Measurements from ENCODE around the gene TPK1.

Gene TPK1

GRCh38 chr7:144474800-144475615 is 360.8 kb downstream of the TPK1 start:
- Histone ChIP-seq H3K27me3 (ENCODE audit: control insufficient read depth in 1 of 2, insufficient read depth in 1 of 2, low read length in 2 of 2) (no peaks in the 10 kb centered on the region), H2AK5ac (ENCODE audit: low read length, severe bottlenecking) (no peak overlapping the region), H2BK12ac (ENCODE audit: low read length in 2 of 2) (no peak overlapping the region), H4K91ac (ENCODE audit: low read length) (no peak overlapping the region), H3K9ac (ENCODE audit: low read length) (no peak overlapping the region), H2BK5ac (ENCODE audit: low read depth, low read length, poor library complexity, severe bottlenecking) (no peak overlapping the region), H2BK15ac (ENCODE audit: low read depth, poor library complexity, severe bottlenecking) (no peak overlapping the region), H3K23ac (ENCODE audit: low read length in 2 of 2) (no peak overlapping the region), H2AFZ (ENCODE audit: low read depth, low read length) (no peak overlapping the region), H3K36me3 (ENCODE audit: control insufficient read depth in 1 of 2, insufficient read depth in 2 of 2, low read depth in 1 of 2, low read length in 2 of 2) (no peaks in the 10 kb centered on the region), H3K9me3 (ENCODE audit: control insufficient read depth, low read length) (no peaks in the 10 kb centered on the region), H3K4me3 (ENCODE audit: insufficient read depth in 1 of 2, low read depth in 1 of 2, low read length in 2 of 2) (no peak overlapping the region), H3K18ac (ENCODE audit: low read depth in 1 of 2, low read length in 2 of 2) (no peak overlapping the region), H3K4me1 (ENCODE audit: control insufficient read depth, insufficient read depth, low read depth, low read length) (peaks cover 1% of the 10 kb centered on the region), H2BK120ac (ENCODE audit: low read depth, low read length) (no peak overlapping the region), H3K4ac (ENCODE audit: low read depth in 1 of 2, low read length in 2 of 2) (no peak overlapping the region), H3K14ac (ENCODE audit: low read length in 2 of 2) (no peak overlapping the region), H3K27ac (ENCODE audit: low read length, poor library complexity, severe bottlenecking) (no peak overlapping the region), H4K8ac (ENCODE audit: low read length) (no peak overlapping the region), H3K4me2 (ENCODE audit: low read length, poor library complexity, severe bottlenecking) (no peak overlapping the region), H3K79me1 (replicated peaks; ENCODE audit: low read length, poor library complexity, severe bottlenecking) (no peaks in the 10 kb centered on the region)
- DNase-seq = no peak
- WGBS = no CpG with 5 or more reads among the region's 2 CpGs

GRCh38 chr7:144474363-144474762 is 361.5 kb downstream of the TPK1 start:
- H3K4me2 ChIP-seq (ENCODE audit: low read length, poor library complexity, severe bottlenecking) = no peak overlapping the region
- H2BK5ac ChIP-seq (ENCODE audit: low read depth, low read length, poor library complexity, severe bottlenecking) = no peak overlapping the region
- no peak overlapping the region for H2AFZ ChIP-seq (ENCODE audit: low read depth, low read length)
- no peak overlapping the region for H3K27ac ChIP-seq (ENCODE audit: low read length, poor library complexity, severe bottlenecking)
- no peak overlapping the region for H2BK120ac ChIP-seq (ENCODE audit: low read depth, low read length)
- no peaks in the 10 kb centered on the region for H3K79me1 ChIP-seq (replicated peaks; ENCODE audit: low read length, poor library complexity, severe bottlenecking)
- no peak overlapping the region for H2AK5ac ChIP-seq (ENCODE audit: low read length, severe bottlenecking)
- no peak overlapping the region for H2BK12ac ChIP-seq (ENCODE audit: low read length in 2 of 2)
- H3K23ac ChIP-seq (ENCODE audit: low read length in 2 of 2) = no peak overlapping the region
- peaks cover 1% of the 10 kb centered on the region for H3K4me1 ChIP-seq (ENCODE audit: control insufficient read depth, insufficient read depth, low read depth, low read length)
- H3K36me3 ChIP-seq (ENCODE audit: control insufficient read depth in 1 of 2, insufficient read depth in 2 of 2, low read depth in 1 of 2, low read length in 2 of 2) = no peaks in the 10 kb centered on the region
- no CpG with 5 or more reads among the region's 1 CpG for WGBS
- H4K91ac ChIP-seq (ENCODE audit: low read length) = no peak overlapping the region
- no peak overlapping the region for H3K4me3 ChIP-seq (ENCODE audit: insufficient read depth in 1 of 2, low read depth in 1 of 2, low read length in 2 of 2)
- H3K14ac ChIP-seq (ENCODE audit: low read length in 2 of 2) = no peak overlapping the region
- H3K9ac ChIP-seq (ENCODE audit: low read length) = no peak overlapping the region
- H2BK15ac ChIP-seq (ENCODE audit: low read depth, poor library complexity, severe bottlenecking) = no peak overlapping the region
- H4K8ac ChIP-seq (ENCODE audit: low read length) = no peak overlapping the region
- no peaks in the 10 kb centered on the region for H3K27me3 ChIP-seq (ENCODE audit: control insufficient read depth in 1 of 2, insufficient read depth in 1 of 2, low read length in 2 of 2)
- H3K18ac ChIP-seq (ENCODE audit: low read depth in 1 of 2, low read length in 2 of 2) = no peak overlapping the region
- no peaks in the 10 kb centered on the region for H3K9me3 ChIP-seq (ENCODE audit: control insufficient read depth, low read length)
- no peak overlapping the region for H3K4ac ChIP-seq (ENCODE audit: low read depth in 1 of 2, low read length in 2 of 2)
- no peak for DNase-seq

- no peak overlapping the region for H3K9ac ChIP-seq (ENCODE audit: low read length)
- DNase-seq = no peak
- H2BK120ac ChIP-seq (ENCODE audit: low read depth, low read length) = no peak overlapping the region
- peaks cover 1% of the 10 kb centered on the region for H3K4me1 ChIP-seq (ENCODE audit: control insufficient read depth, insufficient read depth, low read depth, low read length)
- no peaks in the 10 kb centered on the region for H3K79me1 ChIP-seq (replicated peaks; ENCODE audit: low read length, poor library complexity, severe bottlenecking)
- no peak overlapping the region for H2AK5ac ChIP-seq (ENCODE audit: low read length, severe bottlenecking)
- H4K8ac ChIP-seq (ENCODE audit: low read length) = no peak overlapping the region
- no peak overlapping the region for H2BK15ac ChIP-seq (ENCODE audit: low read depth, poor library complexity, severe bottlenecking)
- H3K14ac ChIP-seq (ENCODE audit: low read length in 2 of 2) = no peak overlapping the region
- H3K27ac ChIP-seq (ENCODE audit: low read length, poor library complexity, severe bottlenecking) = no peak overlapping the region
- H4K91ac ChIP-seq (ENCODE audit: low read length) = no peak overlapping the region
- no peaks in the 10 kb centered on the region for H3K9me3 ChIP-seq (ENCODE audit: control insufficient read depth, low read length)
- no peak overlapping the region for H3K23ac ChIP-seq (ENCODE audit: low read length in 2 of 2)
- H3K4me2 ChIP-seq (ENCODE audit: low read length, poor library complexity, severe bottlenecking) = no peak overlapping the region
- no peak overlapping the region for H3K4ac ChIP-seq (ENCODE audit: low read depth in 1 of 2, low read length in 2 of 2)
- no peaks in the 10 kb centered on the region for H3K27me3 ChIP-seq (ENCODE audit: control insufficient read depth in 1 of 2, insufficient read depth in 1 of 2, low read length in 2 of 2)
- H3K36me3 ChIP-seq (ENCODE audit: control insufficient read depth in 1 of 2, insufficient read depth in 2 of 2, low read depth in 1 of 2, low read length in 2 of 2) = no peaks in the 10 kb centered on the region
- no peak overlapping the region for H2BK12ac ChIP-seq (ENCODE audit: low read length in 2 of 2)
- WGBS = 68% methylated on average over 1 of the region's 1 CpG
- no peak overlapping the region for H3K18ac ChIP-seq (ENCODE audit: low read depth in 1 of 2, low read length in 2 of 2)
- H3K4me3 ChIP-seq (ENCODE audit: insufficient read depth in 1 of 2, low read depth in 1 of 2, low read length in 2 of 2) = no peak overlapping the region
- H2AFZ ChIP-seq (ENCODE audit: low read depth, low read length) = no peak overlapping the region
- H2BK5ac ChIP-seq (ENCODE audit: low read depth, low read length, poor library complexity, severe bottlenecking) = no peak overlapping the region
Measured at GRCh38 chr7:144473908-144474307, 361.9 kb downstream of the TPK1 start.

GRCh38 chr7:144470078-144470477 is 365.8 kb downstream of the TPK1 start:
- Histone ChIP-seq H3K9ac (ENCODE audit: low read length) (peak overlapping the region; percentile 35), H3K18ac (ENCODE audit: low read depth in 1 of 2, low read length in 2 of 2) (no peak overlapping the region), H2AFZ (ENCODE audit: low read depth, low read length) (no peak overlapping the region), H2BK5ac (ENCODE audit: low read depth, low read length, poor library complexity, severe bottlenecking) (no peak overlapping the region), H4K91ac (ENCODE audit: low read length) (no peak overlapping the region), H3K4me1 (ENCODE audit: control insufficient read depth, insufficient read depth, low read depth, low read length) (peaks cover 1% of the 10 kb centered on the region), H3K9me3 (ENCODE audit: control insufficient read depth, low read length) (no peaks in the 10 kb centered on the region), H2BK12ac (ENCODE audit: low read length in 2 of 2) (no peak overlapping the region), H3K23ac (ENCODE audit: low read length in 2 of 2) (no peak overlapping the region), H3K4ac (ENCODE audit: low read depth in 1 of 2, low read length in 2 of 2) (no peak overlapping the region), H4K8ac (ENCODE audit: low read length) (no peak overlapping the region), H3K14ac (ENCODE audit: low read length in 2 of 2) (no peak overlapping the region), H3K4me3 (ENCODE audit: insufficient read depth in 1 of 2, low read depth in 1 of 2, low read length in 2 of 2) (no peak overlapping the region), H2BK120ac (ENCODE audit: low read depth, low read length) (no peak overlapping the region), H3K79me1 (replicated peaks; ENCODE audit: low read length, poor library complexity, severe bottlenecking) (no peaks in the 10 kb centered on the region), H3K27me3 (ENCODE audit: control insufficient read depth in 1 of 2, insufficient read depth in 1 of 2, low read length in 2 of 2) (no peaks in the 10 kb centered on the region), H3K4me2 (ENCODE audit: low read length, poor library complexity, severe bottlenecking) (no peak overlapping the region), H3K27ac (ENCODE audit: low read length, poor library complexity, severe bottlenecking) (no peak overlapping the region), H3K36me3 (ENCODE audit: control insufficient read depth in 1 of 2, insufficient read depth in 2 of 2, low read depth in 1 of 2, low read length in 2 of 2) (no peaks in the 10 kb centered on the region), H2BK15ac (ENCODE audit: low read depth, poor library complexity, severe bottlenecking) (no peak overlapping the region), H2AK5ac (ENCODE audit: low read length, severe bottlenecking) (no peak overlapping the region)
- DNase-seq = no peak

Data from mesenchymal stem cell (in vitro differentiated cells and primary cell).